T-cell (primary cell): Measurements from ENCODE around the gene PRR20B. TPM values are rescaled to one million over a fixed set of nuclear protein-coding genes. Genes with fewer than 3 reads are reported as not detected.
"Not testable (repeated sequence)": the region's sequence is repeated elsewhere in the genome, so short reads cannot be mapped to it uniquely, and the experiment has no call there.

Experiments
- ATAC-seq, 4 experiments: fragments of 200-7000 bp in 3 of 4; fragments of 150-1000 bp in 1 of 4; cut with Tn5 transposase; replicated peaks in 1 of 4; 1 replicate in 3 of 4; 2 replicates in 1 of 4; pipeline ENCODE4 v1.10.0; 2021; ENCODE audit warnings: moderate library complexity in 3 of 4, mild to moderate bottlenecking in 2 of 4, moderate number of reproducible peaks in 1 of 4
- CTCF ChIA-PET, 2 donors: fragments of 300-600 bp; sonication (Branson Sonifier 250); formaldehyde crosslinking; loops; one replicate each; lab custom pipeline; 2022; ENCODE audit warnings: antibody characterized with exemption in 2 of 2; lab: Charles Lee
- POLR2A ChIA-PET, 2 donors: fragments of 300-600 bp; sonication (Branson Sonifier 250); formaldehyde crosslinking; loops; one replicate each; lab custom pipeline; 2022; ENCODE audit warnings: antibody characterized with exemption in 2 of 2; lab: Charles Lee
- DNase-seq, 35 experiments: peaks; one replicate each; pipeline versions ENCODE4 v3.0.0 to v3.0.0-alpha.2; 2013 to 2023
- H3K27ac ChIP-seq: one replicate; pipeline ENCODE4 v1.5.1; 2013; ENCODE audit warnings: low read length
- H3K27me3 ChIP-seq, 2 experiments: replicated peaks in 1 of 2; 1 replicate in 1 of 2; 2 replicates in 1 of 2; pipeline versions ENCODE4 v1.6.1 to v1.7.0; 2013; ENCODE audit warnings: low read length in 1 of 2, mixed read lengths in 1 of 2; ENCODE audit not compliant: control insufficient read depth in 2 of 2, insufficient read depth in 2 of 2; ENCODE audit errors: extremely low read depth in 1 of 2
- H3K36me3 ChIP-seq, 2 donors: 1 replicate in 1 of 2; 2 replicates in 1 of 2; pipeline versions ENCODE4 v1.6.1 to v1.7.0; 2013; ENCODE audit warnings: low read length in 1 of 2; ENCODE audit not compliant: control insufficient read depth in 2 of 2, insufficient read depth in 1 of 2; ENCODE audit errors: extremely low read depth in 1 of 2
- H3K4me1 ChIP-seq, 2 experiments: 1 replicate in 1 of 2; 2 replicates in 1 of 2; pipeline versions ENCODE4 v1.6.1 to v1.7.0; 2013; ENCODE audit warnings: low read length in 2 of 2, mixed read lengths in 1 of 2; ENCODE audit not compliant: insufficient read depth in 2 of 2, control insufficient read depth in 1 of 2; ENCODE audit errors: extremely low read depth in 1 of 2
- H3K4me3 ChIP-seq, 2 donors: 1 replicate in 1 of 2; 2 replicates in 1 of 2; pipeline versions ENCODE4 v1.5.1 to v1.7.0; 2013; ENCODE audit warnings: mild to moderate bottlenecking in 2 of 2, low read length in 1 of 2, moderate library complexity in 1 of 2; ENCODE audit not compliant: control insufficient read depth in 1 of 2; ENCODE audit errors: extremely low read depth in 1 of 2
- H3K9me3 ChIP-seq: 2 replicates; pipeline ENCODE4 v1.7.0; 2013
- H3K27ac Mint-ChIP-seq, 2 donors: one replicate each; pipeline ENCODE4 v1.8.0; 2020 to 2021; ENCODE audit warnings: mild to moderate bottlenecking in 2 of 2, mixed read lengths in 2 of 2
- H3K27me3 Mint-ChIP-seq, 2 donors: one replicate each; pipeline ENCODE4 v1.8.0; 2021 to 2022; ENCODE audit warnings: mixed read lengths in 2 of 2
- H3K36me3 Mint-ChIP-seq: one replicate; pipeline ENCODE4 v1.8.0; 2021; ENCODE audit warnings: mixed read lengths
- H3K4me1 Mint-ChIP-seq, 3 donors: one replicate each; pipeline ENCODE4 v1.8.0; 2020 to 2022; ENCODE audit warnings: mixed read lengths in 3 of 3, mild to moderate bottlenecking in 1 of 3
- H3K4me3 Mint-ChIP-seq, 3 donors: one replicate each; pipeline ENCODE4 v1.8.0; 2020 to 2022; ENCODE audit warnings: mild to moderate bottlenecking in 3 of 3, mixed read lengths in 3 of 3, moderate library complexity in 3 of 3
- H3K9me3 Mint-ChIP-seq, 3 donors: one replicate each; pipeline ENCODE4 v1.8.0; 2020 to 2022; ENCODE audit warnings: mixed read lengths in 3 of 3
- WGBS: methylation state at CpG from one replicate; pipeline ENCODE4 v1.1.5; 2013; ENCODE audit warnings: missing lambda C conversion rate; ENCODE audit not compliant: insufficient coverage; 5-methylcytosine and 5-hydroxymethylcytosine counted together
- total RNA-seq, 35 experiments: library from RNA in 6 of 35; stranded (reverse) in 6 of 35; fragments of 120-200 nt in 1 of 35; gene quantifications; one replicate each; pipeline versions ENCODE4 v1.2.1 to v1.2.4 and lab custom pipeline; 2013 to 2026

The PRR20B gene
- total RNA-seq (not detected), total RNA-seq (lab: John Stamatoyannopoulos, UW) (0 reads per million in 29 experiments)
- total RNA-seq (2013): not detected

DNA sequence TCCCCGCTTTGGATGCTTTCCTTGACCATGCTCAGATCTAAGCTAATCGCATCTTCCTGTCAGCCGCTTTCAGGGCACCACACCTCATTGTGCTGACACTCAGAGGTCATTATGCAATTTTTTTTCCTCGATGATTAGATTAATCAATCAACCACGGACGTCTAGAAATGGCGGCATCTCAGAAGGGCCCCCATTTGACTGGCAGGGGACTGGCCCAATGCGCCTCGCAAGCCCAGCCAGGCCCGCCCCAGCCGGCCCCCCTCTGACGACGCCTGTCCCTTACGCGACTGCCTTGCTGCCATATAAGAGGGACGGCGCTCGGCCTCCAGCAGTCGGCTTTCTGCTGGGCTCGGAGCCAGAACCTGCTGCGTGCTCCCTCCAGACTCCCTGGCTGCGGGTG is at the start of gene PRR20B:
TSS of gene PRR20B (plus strand) at position 301 of the 400 bp plus-strand sequence. CDS start 387 bp downstream, outside the sequence.
- H3K36me3 Mint-ChIP-seq, H3K27ac Mint-ChIP-seq, ATAC-seq, H3K4me3 Mint-ChIP-seq, H3K4me3 ChIP-seq, CTCF ChIA-PET, H3K9me3 ChIP-seq, DNase-seq, H3K9me3 Mint-ChIP-seq, H3K27me3 Mint-ChIP-seq, H3K27me3 ChIP-seq, POLR2A ChIA-PET, H3K4me1 Mint-ChIP-seq, H3K36me3 ChIP-seq, H3K4me1 ChIP-seq, H3K27ac ChIP-seq: not testable (repeated sequence)
- no CpG with 5 or more reads among the region's 22 CpGs for WGBS

DNA sequence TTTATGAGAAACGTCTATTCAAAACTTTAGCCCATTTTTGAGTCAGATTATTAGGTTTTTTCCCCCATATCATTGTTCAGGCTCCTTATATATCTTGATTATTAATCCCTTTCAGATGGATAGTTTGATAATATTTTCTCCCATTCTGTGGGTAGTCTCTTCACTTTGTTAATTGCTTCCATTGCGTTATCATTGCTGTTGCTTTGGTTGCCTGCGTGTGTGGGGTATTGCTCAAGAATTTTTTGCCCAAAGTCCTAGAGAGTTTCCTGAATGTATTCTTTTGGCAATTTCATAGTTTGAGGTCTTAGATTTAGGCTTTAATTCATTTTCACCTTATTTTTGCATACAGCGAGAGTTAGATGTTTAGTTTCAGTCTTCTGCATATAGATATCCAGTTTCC is 32.3 kb upstream of the PRR20B start:
- Histone ChIP-seq H3K4me3 (no peak overlapping the region), H3K27ac (no peak overlapping the region), H3K4me1 (no peaks in the 10 kb centered on the region), H3K27me3 (no peaks in the 10 kb centered on the region), H3K36me3 (no peaks in the 10 kb centered on the region), H3K9me3 (peaks cover 5% of the 10 kb centered on the region)
- POLR2A ChIA-PET: no interaction called here
- no peaks in the 10 kb centered on the region for H3K36me3 Mint-ChIP-seq
- peaks cover 10 to 38% (median 16%) of the 10 kb centered on the region in 3 donors for H3K9me3 Mint-ChIP-seq
- H3K4me1 Mint-ChIP-seq: no peaks in the 10 kb centered on the region
- H3K27ac Mint-ChIP-seq: no peak overlapping the region
- no peak overlapping the region for H3K4me3 Mint-ChIP-seq
- CTCF ChIA-PET: no interaction called here
- no CpG with 5 or more reads among the region's 4 CpGs for WGBS
- no peak for DNase-seq
- ATAC-seq: no peak
- H3K27me3 Mint-ChIP-seq: no peaks in the 10 kb centered on the region

DNA sequence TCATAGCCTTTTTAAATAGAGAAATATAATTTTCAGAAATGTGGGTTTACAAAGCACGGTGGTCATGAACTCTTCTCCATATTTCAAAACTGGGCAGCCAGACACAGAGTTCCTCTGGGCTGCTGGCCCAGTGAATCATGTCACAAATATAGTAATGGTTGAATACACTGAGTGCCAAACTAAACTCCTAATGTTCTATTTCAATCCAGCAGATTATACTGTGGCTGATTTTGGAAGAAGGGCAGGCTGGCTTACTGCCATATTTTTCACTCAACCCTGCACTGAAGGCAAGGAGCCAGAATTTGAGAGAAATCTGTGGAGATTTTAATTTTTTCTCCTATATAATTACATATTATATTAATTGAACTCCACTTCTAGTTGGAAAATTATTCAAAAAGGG is 23.6 kb upstream of the PRR20B start:
- Histone ChIP-seq H3K4me1 (no peaks in the 10 kb centered on the region), H3K4me3 (no peak overlapping the region), H3K36me3 (no peaks in the 10 kb centered on the region), H3K9me3 (no peaks in the 10 kb centered on the region), H3K27me3 (no peaks in the 10 kb centered on the region), H3K27ac (no peak overlapping the region)
- Mint-ChIP-seq H3K4me1 (no peaks in the 10 kb centered on the region), H3K27ac (no peak overlapping the region), H3K27me3 (no peaks in the 10 kb centered on the region), H3K36me3 (no peaks in the 10 kb centered on the region), H3K4me3 (no peak overlapping the region), H3K9me3 (peaks cover 3 to 13% (median 5%) of the 10 kb centered on the region in 3 donors)
- no CpG with 5 or more reads among the region's 1 CpG for WGBS
- ATAC-seq (no peak), DNase-seq (no peak)
- ChIA-PET POLR2A (no interaction called here), CTCF (no interaction called here)

DNA sequence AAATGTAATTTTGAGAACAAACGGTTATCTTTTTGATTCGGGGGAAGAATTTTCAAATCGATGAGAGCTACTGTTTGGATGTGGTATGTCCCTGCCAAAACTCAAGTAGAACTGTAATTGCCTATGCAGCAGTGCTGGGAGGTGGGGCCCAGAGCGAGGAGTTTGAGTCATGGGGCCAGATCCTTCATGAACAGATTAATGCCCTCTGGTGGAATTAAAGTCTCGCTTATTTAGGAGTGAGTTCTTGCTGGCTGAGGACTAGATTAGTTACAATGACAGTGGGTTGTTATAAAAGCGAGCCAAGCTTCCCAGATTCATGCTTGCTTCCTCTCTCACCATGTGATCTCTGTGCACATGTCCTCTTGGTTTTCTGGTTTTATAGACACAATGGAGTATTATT is 18.4 kb upstream of the PRR20B start:
- Mint-ChIP-seq H3K4me3 (no peak overlapping the region), H3K4me1 (no peaks in the 10 kb centered on the region), H3K27ac (no peak overlapping the region), H3K27me3 (no peaks in the 10 kb centered on the region), H3K9me3 (peaks cover 2 to 8% (median 3%) of the 10 kb centered on the region in 3 donors), H3K36me3 (no peaks in the 10 kb centered on the region)
- no peak for ATAC-seq
- Histone ChIP-seq H3K27me3 (no peaks in the 10 kb centered on the region), H3K4me1 (no peaks in the 10 kb centered on the region), H3K36me3 (no peaks in the 10 kb centered on the region), H3K9me3 (peaks cover 3% of the 10 kb centered on the region), H3K27ac (no peak overlapping the region), H3K4me3 (no peak overlapping the region)
- ChIA-PET CTCF (no interaction called here), POLR2A (interaction anchor here in 1 of 2 donors (0.6 kb wide), 1 partner anchor 452 kb away, joined by 3 read pairs; no protein-coding TSS in a partner anchor)
- no peak for DNase-seq
- 82% methylated on average over 5 of the region's 6 CpGs for WGBS

DNA sequence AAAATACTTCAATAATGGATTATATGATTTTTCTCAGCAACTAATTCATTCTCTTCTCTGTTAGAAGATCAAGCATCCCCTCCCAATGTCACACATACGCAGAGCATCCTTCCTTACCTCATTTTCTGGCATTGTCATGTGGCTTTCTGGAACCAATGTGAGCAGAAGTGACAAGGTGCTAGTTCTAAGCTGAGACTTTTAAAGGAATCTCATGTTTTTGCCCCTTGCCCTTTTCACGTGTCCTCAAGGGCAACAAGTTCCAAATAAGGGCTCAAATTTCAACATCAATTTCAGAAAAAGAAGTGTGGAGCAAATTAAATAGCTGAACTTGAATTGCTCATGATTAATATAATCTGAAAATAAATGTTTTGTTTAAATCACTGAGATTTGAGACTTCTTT is 11.2 kb upstream of the PRR20B start:
- no peak overlapping the region for H3K27ac Mint-ChIP-seq
- ATAC-seq: no peak
- CTCF ChIA-PET: no interaction called here
- H3K9me3 Mint-ChIP-seq: peaks cover 0 to 8% (median 7%) of the 10 kb centered on the region in 3 donors
- no peaks in the 10 kb centered on the region for H3K4me1 ChIP-seq
- H3K27ac ChIP-seq: no peak overlapping the region
- no peak for DNase-seq
- no peaks in the 10 kb centered on the region for H3K27me3 ChIP-seq
- H3K4me3 Mint-ChIP-seq: no peak overlapping the region
- WGBS: no CpG with 5 or more reads among the region's 2 CpGs
- POLR2A ChIA-PET: no interaction called here
- no peaks in the 10 kb centered on the region for H3K27me3 Mint-ChIP-seq
- H3K36me3 Mint-ChIP-seq: no peaks in the 10 kb centered on the region
- peaks cover 4% of the 10 kb centered on the region for H3K9me3 ChIP-seq
- no peak overlapping the region for H3K4me3 ChIP-seq
- no peaks in the 10 kb centered on the region for H3K4me1 Mint-ChIP-seq
- no peaks in the 10 kb centered on the region for H3K36me3 ChIP-seq

DNA sequence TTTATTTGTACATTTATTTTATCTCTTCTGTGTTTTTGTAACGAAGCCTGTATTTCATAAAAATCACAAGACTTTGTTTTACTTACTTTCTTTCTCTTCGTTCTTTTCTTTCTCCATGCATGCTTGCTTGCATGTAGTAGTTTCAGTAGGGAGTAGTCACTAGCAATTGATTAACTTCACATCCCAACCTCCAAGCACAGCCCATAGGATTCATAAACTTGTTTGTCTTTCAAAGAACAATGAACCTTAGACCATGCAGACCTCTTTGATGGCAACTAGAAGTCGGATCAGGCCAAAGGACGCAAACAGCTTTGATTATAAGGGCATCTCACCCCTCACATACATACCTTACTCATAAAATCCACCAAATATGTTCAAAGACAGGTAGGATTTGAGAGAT is 9.7 kb upstream of the PRR20B start:
- DNase-seq: no peak
- ChIA-PET POLR2A (no interaction called here), CTCF (no interaction called here)
- Mint-ChIP-seq H3K36me3 (no peaks in the 10 kb centered on the region), H3K27me3 (no peaks in the 10 kb centered on the region), H3K27ac (no peak overlapping the region), H3K4me3 (no peak overlapping the region), H3K4me1 (no peaks in the 10 kb centered on the region), H3K9me3 (peaks cover 0 to 7% (median 4%) of the 10 kb centered on the region in 3 donors)
- no peaks in the 10 kb centered on the region for H3K27me3 ChIP-seq
- peaks cover 2% of the 10 kb centered on the region for H3K9me3 ChIP-seq
- no peak overlapping the region for H3K27ac ChIP-seq
- ATAC-seq: no peak
- no CpG with 5 or more reads among the region's 4 CpGs for WGBS
- no peak overlapping the region for H3K4me3 ChIP-seq
- H3K4me1 ChIP-seq: no peaks in the 10 kb centered on the region
- H3K36me3 ChIP-seq: no peaks in the 10 kb centered on the region

DNA sequence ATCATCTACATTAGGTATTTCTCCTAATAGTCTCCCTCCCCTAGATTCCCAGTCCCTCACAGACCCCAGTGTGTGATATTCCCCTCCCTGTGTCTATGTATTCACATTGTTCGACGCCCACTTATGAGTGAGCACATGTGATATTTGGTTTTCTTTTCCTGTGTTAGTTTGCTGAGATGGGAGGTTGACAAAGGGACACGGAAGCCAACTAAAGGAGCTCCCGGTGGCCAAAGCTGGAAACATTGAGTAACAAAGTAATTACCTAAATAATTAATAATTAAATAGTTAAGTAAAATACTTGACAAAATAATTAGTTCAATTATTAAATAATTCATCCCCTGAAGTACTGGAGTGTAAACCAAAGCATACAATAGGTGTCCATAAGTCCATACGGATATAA is 8.3 kb upstream of the PRR20B start:
- Mint-ChIP-seq H3K27me3 (no peaks in the 10 kb centered on the region), H3K4me1 (no peaks in the 10 kb centered on the region), H3K4me3 (no peak overlapping the region), H3K9me3 (peaks cover 0 to 7% (median 4%) of the 10 kb centered on the region in 3 donors), H3K27ac (no peak overlapping the region), H3K36me3 (no peaks in the 10 kb centered on the region)
- POLR2A ChIA-PET: no interaction called here
- no peak for DNase-seq
- no peak for ATAC-seq
- CTCF ChIA-PET: no interaction called here
- H3K36me3 ChIP-seq: no peaks in the 10 kb centered on the region
- peaks cover 2% of the 10 kb centered on the region for H3K9me3 ChIP-seq
- H3K4me3 ChIP-seq: no peak overlapping the region
- no peaks in the 10 kb centered on the region for H3K4me1 ChIP-seq
- no CpG with 5 or more reads among the region's 5 CpGs for WGBS
- no peaks in the 10 kb centered on the region for H3K27me3 ChIP-seq
- H3K27ac ChIP-seq: no peak overlapping the region
